ENCODE data around the gene SCARF2.
"Not testable (repeated sequence)": the region's sequence is repeated elsewhere in the genome, so short reads cannot be mapped to it uniquely, and the experiment has no call there.

Gene SCARF2

DNA sequence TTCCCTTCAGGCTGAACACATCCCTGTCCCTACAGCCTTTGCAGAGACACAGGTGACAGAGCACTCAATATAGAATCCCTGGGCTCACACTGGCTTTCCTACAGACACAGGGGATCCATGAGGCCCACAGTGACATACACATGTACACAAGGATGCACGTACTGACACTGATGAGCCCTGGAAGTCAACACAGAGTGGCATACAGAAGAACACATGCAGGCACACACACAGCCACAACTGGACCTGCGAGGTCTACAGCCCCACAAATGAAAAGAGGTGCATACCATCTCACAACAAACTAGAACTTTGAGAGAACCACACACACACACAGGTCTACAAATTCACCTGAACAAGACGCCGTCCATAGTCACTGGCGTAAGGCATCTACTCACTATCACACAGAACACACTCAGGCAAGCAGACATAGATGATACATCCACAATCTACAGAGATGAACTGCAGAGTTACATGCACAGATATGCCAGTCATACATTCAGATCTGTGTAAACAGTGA is 47.2 kb downstream of the SCARF2 start:
- no peak for DNase-seq

DNA sequence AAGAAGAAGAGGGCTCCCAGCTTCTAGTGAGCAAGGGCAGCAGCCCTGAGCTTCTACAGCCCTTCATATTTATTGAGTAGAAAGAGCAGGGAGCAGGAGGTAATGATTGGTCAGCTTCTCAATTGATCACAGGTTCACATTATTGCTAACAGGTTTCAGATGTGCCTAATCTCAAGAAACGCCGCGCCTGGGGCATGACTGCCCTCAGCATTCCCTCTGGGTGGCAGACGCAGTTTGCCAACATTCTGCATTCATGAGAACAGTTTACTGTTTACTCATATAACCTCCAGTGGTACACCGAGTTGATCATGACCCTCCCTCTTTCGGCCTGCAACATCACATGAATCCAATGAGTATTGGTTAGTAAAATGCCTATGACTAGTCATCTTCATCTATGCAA is 48.3 kb downstream of the SCARF2 start:
- DNase-seq = no peak

DNA sequence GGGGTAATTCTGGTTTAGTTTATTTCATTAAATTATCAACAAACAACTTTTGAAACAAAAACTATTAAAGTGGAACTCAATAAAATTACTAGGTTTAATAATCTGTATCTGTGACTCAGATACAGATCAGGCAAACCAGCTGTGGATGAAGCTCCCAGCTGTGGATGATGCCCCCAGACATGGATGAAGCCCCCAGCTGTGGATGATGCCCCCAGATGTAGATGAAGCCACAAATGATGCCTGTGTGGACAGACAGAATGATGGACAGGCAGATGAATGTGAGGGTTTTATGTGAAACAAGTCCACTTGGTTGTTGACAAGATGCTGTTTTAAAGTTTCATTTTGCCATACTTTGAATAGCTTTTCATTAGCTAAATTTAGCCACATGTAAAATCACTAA is 49.4 kb downstream of the SCARF2 start:
- no peak for DNase-seq

DNA sequence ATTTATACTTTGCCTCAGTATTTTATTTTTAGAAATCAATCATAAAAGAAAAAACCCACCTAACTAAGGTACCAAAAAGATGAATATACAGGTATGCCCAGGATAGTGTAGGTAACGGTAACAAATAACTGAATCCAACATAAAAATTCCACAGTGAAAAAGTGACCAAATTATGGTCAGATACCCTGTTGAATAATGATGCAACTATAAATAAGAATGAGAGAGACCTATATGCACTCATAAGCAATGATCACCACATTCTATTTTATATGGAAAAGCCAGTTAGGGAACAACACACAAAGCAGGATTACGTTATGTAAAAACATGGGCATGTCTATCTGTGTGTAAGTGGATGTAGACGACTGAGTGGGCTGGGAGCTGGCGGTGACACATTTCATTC is 50.7 kb downstream of the SCARF2 start:
- DNase-seq = no peak

DNA sequence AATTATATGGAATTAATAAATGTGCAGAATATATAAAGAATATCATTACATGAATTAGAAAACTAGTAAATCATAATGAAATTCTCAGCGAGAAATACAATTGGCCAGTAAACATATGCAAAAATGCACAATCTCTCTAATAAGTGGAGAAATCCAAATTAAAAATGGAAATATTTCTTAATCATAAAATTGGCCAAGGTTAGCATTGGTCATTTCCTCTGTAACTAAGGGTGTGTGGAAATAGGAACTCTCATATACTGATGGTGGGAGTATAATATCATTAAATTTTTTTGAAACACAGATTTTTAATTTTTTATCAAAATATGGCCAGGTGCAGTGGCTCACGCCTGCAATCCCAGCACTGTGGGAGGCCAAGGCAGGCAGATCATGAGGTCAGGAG is 51.3 kb downstream of the SCARF2 start:
- DNase-seq = no peak

DNA sequence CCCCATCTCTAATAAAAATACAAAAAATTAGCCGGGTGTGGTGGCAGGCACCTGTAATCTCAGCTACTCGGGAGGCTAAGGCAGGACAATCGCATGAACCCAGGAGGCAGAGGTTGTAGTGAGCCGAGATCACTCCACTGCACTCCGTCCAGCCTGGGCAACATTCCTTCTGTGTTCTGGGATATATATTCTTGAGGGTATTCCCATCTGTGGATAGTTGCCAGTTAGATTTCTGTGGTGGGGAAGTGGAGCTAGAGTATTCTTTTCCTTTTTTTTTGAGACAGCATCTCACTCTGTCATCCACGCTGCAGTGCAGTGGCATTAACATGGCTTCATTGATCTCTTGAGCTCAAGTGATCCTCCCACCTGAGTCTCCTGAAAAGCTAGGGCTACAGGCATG is 52.8 kb downstream of the SCARF2 start:
- no peak for DNase-seq

DNA sequence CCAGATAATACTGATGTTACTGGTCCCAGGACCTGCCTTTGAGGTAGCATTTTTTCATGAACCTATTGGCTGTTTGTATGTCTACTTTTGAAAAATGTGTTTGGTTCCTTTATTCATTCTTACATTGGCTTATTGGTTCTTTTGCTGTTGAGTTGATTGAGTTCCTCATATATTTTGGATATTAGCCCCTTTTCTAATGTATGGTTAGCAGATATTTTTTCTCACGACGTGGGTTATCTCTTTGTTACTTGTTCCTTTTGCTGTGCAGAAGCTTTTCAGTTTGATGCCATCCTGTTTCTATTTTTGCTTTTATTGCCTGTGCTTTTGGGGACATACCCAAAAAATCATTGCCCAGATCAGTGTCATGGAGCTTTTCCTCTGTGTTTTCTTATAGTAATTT is 53.5 kb downstream of the SCARF2 start:
- DNase-seq = no peak

DNA sequence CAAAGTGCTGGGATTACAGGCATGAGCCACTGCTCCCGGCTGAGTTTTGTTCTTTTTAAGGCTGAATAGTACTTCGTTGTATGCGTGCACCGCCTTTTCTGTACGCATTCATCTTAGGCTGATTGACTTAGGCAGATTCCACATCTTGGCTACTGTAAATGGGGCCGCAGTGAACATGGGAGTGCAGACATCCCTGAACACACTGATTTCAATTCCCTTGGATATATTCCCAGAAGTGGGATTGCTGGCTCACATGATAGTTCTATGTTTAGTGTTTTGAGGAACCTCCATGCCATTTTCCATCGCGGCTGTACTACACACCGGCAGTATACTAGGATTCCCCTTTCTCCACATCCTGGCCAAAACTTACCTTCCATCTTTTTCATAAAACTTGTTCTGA is 54.1 kb downstream of the SCARF2 start:
- DNase-seq = no peak

DNA sequence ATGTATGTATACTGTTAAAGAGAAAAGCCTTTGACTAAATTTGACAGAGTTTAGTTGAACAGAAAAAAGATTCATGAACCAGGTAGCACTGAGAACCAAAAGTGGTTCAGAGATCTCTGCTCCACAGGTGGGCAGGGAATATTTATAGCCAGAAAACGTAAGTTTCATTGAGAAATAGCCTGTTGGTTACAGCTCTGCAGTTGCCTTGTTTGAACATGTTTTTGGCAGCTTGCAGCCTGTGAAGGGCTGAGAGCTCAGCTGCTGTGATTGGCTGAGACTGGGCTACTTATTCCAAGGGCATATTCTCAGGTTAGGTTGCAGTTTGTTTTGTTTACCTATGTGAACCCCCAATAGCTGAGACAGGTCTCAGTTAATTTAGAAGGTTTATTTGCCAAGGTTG is 57.1 kb downstream of the SCARF2 start:
- DNase-seq = no peak

DNA sequence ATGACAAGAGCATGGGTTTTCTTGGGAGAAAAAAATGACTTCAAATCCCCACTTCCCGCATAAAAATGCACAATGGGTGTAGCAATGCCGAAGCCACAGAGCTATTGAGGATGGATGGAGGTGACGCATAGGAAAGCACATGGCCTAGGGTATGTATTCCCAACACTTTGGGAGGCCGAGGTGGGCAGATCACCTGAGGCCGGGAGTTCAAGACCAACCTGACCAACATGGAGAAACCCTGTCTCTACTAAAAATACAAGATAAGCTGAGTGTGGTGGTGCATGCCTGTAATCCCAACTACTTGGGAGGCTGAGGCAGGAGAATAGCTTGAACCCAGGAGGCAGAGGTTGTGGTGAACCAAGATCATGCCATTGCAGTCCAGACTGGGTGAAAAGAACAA is 58.9 kb downstream of the SCARF2 start:
- DNase-seq = not testable (repeated sequence)

DNA sequence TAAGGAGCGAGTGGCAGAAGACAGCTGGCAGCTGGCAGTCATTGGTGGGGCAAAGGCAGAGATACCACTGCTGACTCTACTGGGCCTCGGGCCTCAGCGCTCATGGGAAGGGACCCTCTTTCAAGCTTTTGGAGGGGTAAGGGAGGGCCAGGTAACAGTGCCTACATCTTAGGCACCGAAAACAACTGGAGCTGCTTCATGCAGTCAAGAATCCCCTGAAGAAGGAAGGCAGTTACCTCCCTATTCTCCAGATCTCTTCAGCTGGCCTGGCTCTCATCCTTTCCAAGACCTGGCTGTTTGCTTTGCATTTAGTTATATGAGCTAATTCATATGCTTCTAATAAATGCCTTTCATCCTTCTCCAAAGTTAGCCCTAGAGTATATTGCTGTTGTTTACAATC is 59.5 kb downstream of the SCARF2 start:
- DNase-seq = no peak

DNA sequence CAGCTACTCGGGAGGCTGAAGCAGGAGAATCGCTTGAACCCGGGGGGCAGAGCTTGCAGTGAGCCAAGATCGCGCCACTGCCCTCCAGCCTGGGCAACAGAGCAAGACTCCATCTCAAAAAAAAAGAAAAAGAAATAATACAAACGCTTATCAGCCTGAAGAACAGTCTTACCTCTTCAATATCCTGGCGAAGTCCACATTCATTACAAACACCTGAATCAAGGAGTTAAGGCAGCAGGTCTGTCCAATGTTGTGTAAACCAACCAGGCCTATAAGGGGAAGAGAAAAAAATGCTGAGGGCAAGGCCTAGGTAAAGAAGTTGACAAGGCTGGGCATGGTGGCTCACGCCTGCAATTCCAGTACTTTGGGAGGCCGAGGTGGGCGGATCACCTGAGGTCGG is 60.6 kb downstream of the SCARF2 start:
- DNase-seq = not testable (repeated sequence)

DNA sequence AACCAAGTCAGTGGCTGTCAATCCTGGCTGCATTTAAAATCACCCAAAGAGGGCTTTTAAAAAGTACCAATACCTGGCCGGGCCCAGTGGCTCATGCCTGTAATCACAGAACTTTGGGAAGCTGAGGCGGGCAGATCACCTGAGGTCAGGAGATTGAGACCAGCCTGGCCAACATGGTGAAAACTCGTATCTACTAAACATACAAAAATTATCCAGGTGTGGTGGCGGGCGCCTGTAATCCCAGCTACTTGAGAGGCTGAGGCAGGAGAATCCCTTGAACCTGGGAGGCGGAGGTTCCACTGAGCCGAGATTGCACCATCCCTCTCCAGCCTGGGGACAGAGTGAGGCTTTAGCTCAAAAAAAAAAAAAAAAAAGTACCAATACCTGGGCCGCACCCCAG is 61.3 kb downstream of the SCARF2 start:
- DNase-seq = not testable (repeated sequence)

Data from NCI-H524 (cell line).